Posterior cingulate gyrus (tissue), 11 donors: Measurements from ENCODE around the gene AGXT.

Experiments used
- DNase-seq, 10 donors: peaks; one replicate each; pipeline versions ENCODE4 v3.0.0 to v3.0.0-alpha.2; 2020 to 2021; ENCODE audit warnings: mixed read lengths in 3 of 10
- intact Hi-C: fragments of 100-400 bp; cut with DNase I; formaldehyde crosslinking; loops from one replicate; pipeline ENCODE4 v1.15.1; 2023

AGXT gene

GRCh38 chr2:240878341-240878936 lies 9.8 kb downstream of the AGXT start:
- peak in 3 of 10 donors; percentile 2 to 72 (median 14) for DNase-seq
- intact Hi-C loops: no loop called here

- DNase-seq: peak in 3 of 10 donors; percentile 3 to 67 (median 66)
- intact Hi-C loops: no loop called here
Observed at GRCh38 chr2:240879105-240879504, 10.5 kb downstream of the AGXT start.

GRCh38 chr2:240881913-240882312 lies 13.3 kb downstream of the AGXT start:
- DNase-seq: peak in 2 of 10 donors; percentile 2 to 32

GRCh38 chr2:240884221-240884620 lies 15.6 kb downstream of the AGXT start:
- DNase-seq: peak in 3 of 10 donors; percentile 1 to 31 (median 1)
- intact Hi-C loops: no loop called here

More at GRCh38 chr2:240881913-240882312, 13.3 kb downstream of the AGXT start:
- intact Hi-C loops: no loop called here

GRCh38 chr2:240884745-240885144 lies 16.1 kb downstream of the AGXT start:
- DNase-seq: no peak
- intact Hi-C loops: no loop called here

GRCh38 chr2:240885566-240885965 lies 16.9 kb downstream of the AGXT start:
- DNase-seq: peak in 2 of 10 donors; percentile 48 to 52
- intact Hi-C loops: no loop called here

GRCh38 chr2:240886023-240886565 lies 17.5 kb downstream of the AGXT start:
- DNase-seq: peak in 1 of 10 donors; percentile 7
- intact Hi-C loops: no loop called here

- DNase-seq: peak in 4 of 10 donors; percentile 4 to 79 (median 68)
- intact Hi-C loops: no loop called here
Observed at GRCh38 chr2:240886678-240887609, 18.3 kb downstream of the AGXT start.

- intact Hi-C loops: no loop called here
- DNase-seq: peak in 3 of 10 donors; percentile 19 to 66 (median 29)
Observed at GRCh38 chr2:240887631-240888030, 19.0 kb downstream of the AGXT start.

GRCh38 chr2:240888130-240888889 lies 19.7 kb downstream of the AGXT start:
- DNase-seq: peak in 3 of 10 donors; percentile 54 to 76 (median 63)
- intact Hi-C loops: no loop called here

- intact Hi-C loops: no loop called here
- DNase-seq: peak in 2 of 10 donors; percentile 50 to 65
Observed at GRCh38 chr2:240888890-240889573, 20.4 kb downstream of the AGXT start.

GRCh38 chr2:240889601-240890560 lies 21.3 kb downstream of the AGXT start:
- DNase-seq: peak in 2 of 10 donors; percentile 61 to 82
- intact Hi-C loops: no loop called here

GRCh38 chr2:240890691-240891090 lies 22.1 kb downstream of the AGXT start:
- peak in 2 of 10 donors; percentile 40 to 60 for DNase-seq
- intact Hi-C loops: no loop called here

- intact Hi-C loops: no loop called here
- no peak for DNase-seq
Observed at GRCh38 chr2:240891492-240892340, 23.1 kb downstream of the AGXT start.

- intact Hi-C loops: no loop called here
- DNase-seq: no peak
Observed at GRCh38 chr2:240892356-240892755, 23.7 kb downstream of the AGXT start.

GRCh38 chr2:240892925-240893324 lies 24.3 kb downstream of the AGXT start:
- DNase-seq: no peak
- intact Hi-C loops: no loop called here

- intact Hi-C loops: no loop called here
- DNase-seq: peak in 2 of 10 donors; percentile 45 to 56
Observed at GRCh38 chr2:240893363-240893844, 24.8 kb downstream of the AGXT start.

- intact Hi-C loops: no loop called here
- DNase-seq: no peak
Observed at GRCh38 chr2:240894006-240894405, 25.4 kb downstream of the AGXT start.
